T-helper 1 cell treated with Interleukin-12 subunit alpha and Interleukin-12 subunit beta and Interleukin-4 antibody, amounts not matched to agents 30 μg/mL and 1 μg/mL, for 36 hours (primary cell): ENCODE measurements around the gene GNAT1.

Experiments used
- H3K27ac Mint-ChIP-seq: one replicate; pipeline ENCODE4 v1.8.0; 2021; ENCODE audit warnings: mild to moderate bottlenecking, mixed read lengths
- H3K27me3 Mint-ChIP-seq: one replicate; pipeline ENCODE4 v1.8.0; 2021; ENCODE audit warnings: low read depth, mixed read lengths
- H3K36me3 Mint-ChIP-seq: one replicate; pipeline ENCODE4 v1.8.0; 2021; ENCODE audit warnings: low read depth, mixed read lengths
- H3K4me1 Mint-ChIP-seq: one replicate; pipeline ENCODE4 v1.8.0; 2021; ENCODE audit warnings: low read depth, mixed read lengths
- H3K4me3 Mint-ChIP-seq: one replicate; pipeline ENCODE4 v1.8.0; 2021; ENCODE audit warnings: mild to moderate bottlenecking, moderate library complexity, mixed read lengths
- H3K9me3 Mint-ChIP-seq: one replicate; pipeline ENCODE4 v1.8.0; 2021; ENCODE audit warnings: mixed read lengths

The GNAT1 gene

DNA sequence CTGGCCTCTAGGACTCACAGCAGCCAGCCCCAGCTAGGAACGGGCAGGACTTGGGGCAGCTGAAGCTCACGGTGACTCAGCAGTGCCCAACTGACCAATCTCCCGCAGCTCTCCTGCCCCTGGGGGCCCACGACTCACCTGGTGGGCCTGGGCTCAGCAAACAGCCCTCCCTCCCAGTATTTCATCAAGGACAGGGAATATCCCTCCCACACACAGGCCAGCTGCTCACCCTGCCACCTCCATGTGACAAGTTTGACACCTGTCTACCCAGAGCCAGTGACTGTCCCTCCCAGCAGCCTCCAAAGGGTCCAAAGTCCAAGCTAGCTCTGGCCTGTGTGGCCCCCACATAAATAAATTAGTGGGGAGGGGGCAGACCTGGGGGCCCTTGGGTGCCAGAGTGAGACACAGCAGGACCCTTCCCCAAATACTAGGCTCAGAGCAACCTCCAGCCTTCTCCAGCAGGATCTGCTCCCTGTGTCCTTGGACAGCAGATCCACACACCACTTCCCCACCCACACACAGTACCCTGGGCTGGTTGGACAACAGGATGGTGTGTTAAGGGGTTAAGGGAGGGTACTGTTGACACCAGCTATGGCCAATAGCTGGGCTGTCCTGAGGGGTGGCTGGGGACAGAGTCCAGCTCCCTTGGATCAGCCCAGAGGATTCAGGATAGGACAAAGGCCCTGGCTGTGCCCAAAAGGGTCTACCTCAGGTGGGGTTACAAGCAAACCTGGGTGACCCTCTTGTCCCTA lies 4.3 kb downstream of the GNAT1 start:
- no peaks in the 10 kb centered on the region for H3K36me3 Mint-ChIP-seq
- no peak overlapping the region for H3K4me3 Mint-ChIP-seq
- peaks cover 4% of the 10 kb centered on the region for H3K4me1 Mint-ChIP-seq
- no peak overlapping the region for H3K27ac Mint-ChIP-seq
- H3K9me3 Mint-ChIP-seq: no peaks in the 10 kb centered on the region
- H3K27me3 Mint-ChIP-seq: peaks cover 25% of the 10 kb centered on the region

DNA sequence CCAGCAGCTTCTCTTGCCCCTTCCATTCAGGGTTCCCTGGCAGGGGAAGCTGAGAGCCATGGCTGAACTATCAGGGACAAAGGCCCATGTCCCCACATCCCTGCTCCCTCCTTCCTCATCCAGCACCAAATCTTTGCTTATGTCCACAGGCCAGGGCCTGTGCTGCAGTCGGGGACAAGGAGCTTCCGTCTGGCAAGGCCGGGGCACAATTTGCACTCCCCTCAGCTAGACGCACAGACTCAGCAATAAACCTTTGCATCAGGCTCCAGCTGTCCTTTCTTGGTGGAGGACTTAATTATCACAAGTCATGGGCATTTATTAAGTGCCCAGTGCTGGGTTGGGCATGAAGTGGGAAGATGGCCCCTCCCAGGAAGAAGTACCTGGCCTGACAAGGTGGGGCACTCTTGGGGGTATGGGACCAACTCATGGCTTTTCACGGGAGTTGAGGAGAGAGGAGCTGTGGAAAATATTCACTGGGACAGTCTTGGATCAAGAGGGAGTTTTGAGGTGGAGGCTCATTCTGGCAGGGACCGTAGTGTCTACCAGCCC lies 4.9 kb downstream of the GNAT1 start:
- Mint-ChIP-seq H3K4me1 (peaks cover 4% of the 10 kb centered on the region), H3K9me3 (no peaks in the 10 kb centered on the region), H3K27me3 (peaks cover 25% of the 10 kb centered on the region), H3K4me3 (no peak overlapping the region), H3K27ac (no peak overlapping the region), H3K36me3 (no peaks in the 10 kb centered on the region)

DNA sequence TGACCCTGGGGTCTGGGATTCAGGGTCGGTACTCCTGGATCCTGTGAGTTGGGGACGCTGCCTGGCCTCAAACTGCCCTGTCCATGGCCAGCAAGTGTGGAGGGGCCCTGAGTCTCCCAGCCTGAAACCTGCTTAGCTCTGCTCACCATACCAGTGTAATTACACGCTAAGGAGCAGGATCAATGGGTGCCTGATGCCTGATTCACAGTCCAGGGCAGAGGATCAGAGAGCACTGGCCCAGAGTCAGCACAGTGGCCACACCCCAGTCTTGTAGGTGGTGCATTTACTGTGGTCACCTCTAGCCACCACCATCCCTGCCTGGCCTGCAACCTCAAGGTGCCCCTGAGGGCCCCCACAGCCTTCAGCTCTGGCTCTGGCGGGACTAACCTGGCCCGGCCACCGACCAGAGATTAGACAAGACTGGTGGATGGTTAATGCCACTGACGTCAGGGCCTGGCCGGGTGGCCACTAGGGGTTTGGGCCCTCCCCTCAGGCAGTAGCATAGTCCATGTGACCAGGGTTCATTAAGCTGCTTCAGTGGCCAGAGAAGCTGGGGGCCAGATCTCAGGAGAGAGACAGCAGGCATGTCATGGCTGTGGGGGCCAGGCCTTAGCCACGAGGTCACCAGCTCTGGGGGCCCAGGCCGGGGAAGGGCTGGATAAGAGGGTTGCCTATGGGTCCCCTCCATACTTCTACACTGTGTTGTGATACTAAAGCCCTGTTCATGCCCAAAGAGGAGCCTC lies 10.3 kb downstream of the GNAT1 start:
- Mint-ChIP-seq H3K27me3 (peaks cover 40% of the 10 kb centered on the region), H3K4me3 (no peak overlapping the region), H3K9me3 (no peaks in the 10 kb centered on the region), H3K4me1 (no peaks in the 10 kb centered on the region), H3K27ac (no peak overlapping the region), H3K36me3 (no peaks in the 10 kb centered on the region)

DNA sequence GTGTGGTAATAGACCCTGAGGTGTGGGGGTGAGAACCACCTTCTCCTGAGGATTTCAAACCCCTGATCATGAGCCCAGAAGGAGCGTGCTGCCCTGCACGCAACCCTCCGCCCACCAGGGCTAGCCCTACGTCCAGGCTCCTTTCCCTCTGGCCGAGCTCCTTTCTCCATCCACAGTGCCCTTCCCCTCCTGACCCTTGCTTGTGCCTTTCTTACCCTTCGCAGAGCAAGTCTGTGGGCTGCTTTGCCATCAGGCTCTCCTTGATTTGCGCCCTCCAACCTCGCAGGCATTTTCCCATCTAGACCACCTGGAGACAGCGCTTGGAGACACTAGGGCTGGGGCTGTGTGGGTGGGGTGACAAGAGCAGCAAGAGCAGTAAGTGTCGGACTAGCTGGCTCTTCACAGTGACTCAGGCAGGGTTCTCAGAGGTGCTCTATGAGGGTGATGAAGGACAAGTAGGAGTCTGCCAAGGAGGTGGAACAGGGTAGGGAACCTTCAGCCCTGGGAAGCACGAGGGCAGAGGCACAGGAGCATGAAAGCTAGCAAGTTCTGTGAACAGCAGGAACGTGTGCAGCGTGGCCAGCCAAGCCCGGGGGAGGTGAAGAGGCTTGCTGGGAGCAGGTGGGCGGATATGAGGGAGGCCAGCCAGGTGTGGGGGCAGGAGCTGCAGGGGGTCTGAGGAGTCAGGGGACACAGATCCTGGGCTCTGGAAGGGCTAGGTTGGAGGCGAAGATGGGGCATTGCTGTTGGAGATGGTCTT lies 11.1 kb downstream of the GNAT1 start:
- H3K4me3 Mint-ChIP-seq: no peak overlapping the region
- no peak overlapping the region for H3K27ac Mint-ChIP-seq
- H3K36me3 Mint-ChIP-seq: no peaks in the 10 kb centered on the region
- H3K4me1 Mint-ChIP-seq: no peaks in the 10 kb centered on the region
- no peaks in the 10 kb centered on the region for H3K9me3 Mint-ChIP-seq
- peaks cover 43% of the 10 kb centered on the region for H3K27me3 Mint-ChIP-seq

DNA sequence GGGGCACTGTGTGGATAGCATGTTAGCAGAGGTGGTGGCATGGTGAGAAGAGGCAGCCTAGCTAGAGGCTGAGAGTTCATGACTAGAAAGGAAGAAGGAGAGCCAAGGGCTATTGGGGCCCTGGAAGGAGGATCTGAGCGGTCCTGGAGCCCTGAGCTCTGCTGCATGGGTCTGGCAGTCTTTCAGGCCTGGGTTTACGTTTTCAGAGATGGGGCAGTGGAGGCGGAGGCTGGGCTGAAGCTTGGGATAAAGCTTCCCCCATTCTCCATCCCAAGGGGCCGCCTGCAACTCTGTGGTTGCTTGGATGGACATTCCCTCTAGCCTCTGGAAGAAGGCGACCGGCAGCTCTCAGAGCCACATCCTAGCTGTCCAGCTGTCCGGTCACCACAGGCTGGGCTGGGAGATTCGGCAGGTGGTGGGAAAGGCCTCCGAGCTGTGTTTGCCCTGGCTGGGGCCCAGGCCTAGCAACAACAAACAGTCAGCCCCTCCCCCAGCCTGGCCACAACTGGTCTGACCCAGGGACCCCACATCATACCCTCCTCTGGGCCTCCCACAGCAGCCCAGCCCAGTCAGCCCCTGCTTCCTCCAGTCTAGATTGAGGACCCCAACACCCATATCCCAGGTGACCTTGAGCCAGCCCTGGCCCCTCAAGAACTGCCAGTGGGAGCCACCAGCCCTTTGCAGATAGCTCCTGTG lies 11.9 kb downstream of the GNAT1 start:
- H3K27ac Mint-ChIP-seq: no peak overlapping the region
- H3K9me3 Mint-ChIP-seq: no peaks in the 10 kb centered on the region
- H3K36me3 Mint-ChIP-seq: no peaks in the 10 kb centered on the region
- H3K27me3 Mint-ChIP-seq: peaks cover 44% of the 10 kb centered on the region
- H3K4me3 Mint-ChIP-seq: no peak overlapping the region
- H3K4me1 Mint-ChIP-seq: no peaks in the 10 kb centered on the region

DNA sequence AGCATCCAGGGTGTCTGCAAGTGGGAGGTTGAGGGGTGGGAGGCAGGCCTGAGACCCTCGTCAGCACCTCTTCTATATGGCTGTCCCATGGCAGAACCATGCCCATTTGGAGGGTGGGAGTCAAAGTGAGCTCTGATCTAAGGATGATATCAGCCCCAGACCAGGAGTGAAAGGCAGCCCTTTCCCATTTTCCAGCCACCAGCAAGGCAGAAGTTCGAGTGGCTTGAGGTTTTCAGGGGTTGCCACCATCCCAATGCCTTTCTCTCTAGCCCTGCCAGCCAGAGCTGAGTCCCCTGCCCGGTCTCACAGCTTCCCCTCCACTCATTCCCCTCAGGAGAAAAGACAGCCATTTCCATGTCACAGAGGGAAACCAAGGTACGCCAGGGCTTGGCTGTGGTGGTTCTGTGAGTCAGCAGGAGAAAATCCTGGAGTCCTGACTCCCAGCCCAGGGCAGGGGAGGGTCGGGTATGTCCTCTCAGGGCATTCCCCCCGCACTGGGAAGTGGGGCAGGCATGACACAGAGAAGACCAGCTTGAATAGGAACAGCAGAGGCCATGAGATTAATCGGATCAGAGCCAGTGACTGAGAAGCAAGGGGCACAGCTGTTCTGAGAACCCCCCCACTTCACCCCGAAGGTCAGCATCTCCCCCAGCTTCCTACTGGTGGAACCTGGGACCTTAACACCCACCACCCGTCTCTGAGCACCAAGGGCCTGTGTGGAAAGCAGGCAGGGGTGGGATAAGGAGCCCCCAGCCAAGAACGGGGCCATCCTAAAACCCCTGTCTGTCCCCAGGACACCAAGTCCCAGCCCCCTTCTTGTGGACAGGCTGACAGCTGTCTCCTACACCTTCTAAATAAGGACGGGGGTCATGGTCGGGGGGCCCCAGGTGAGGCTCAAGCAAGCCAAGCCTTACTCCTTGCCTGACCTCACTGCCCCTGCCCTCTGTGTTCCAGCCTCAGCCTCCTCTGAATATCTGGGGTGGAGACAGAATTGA lies 12.7 kb downstream of the GNAT1 start:
- Mint-ChIP-seq H3K4me1 (no peaks in the 10 kb centered on the region), H3K27ac (no peak overlapping the region), H3K27me3 (peaks cover 49% of the 10 kb centered on the region), H3K9me3 (no peaks in the 10 kb centered on the region), H3K4me3 (no peak overlapping the region), H3K36me3 (no peaks in the 10 kb centered on the region)

DNA sequence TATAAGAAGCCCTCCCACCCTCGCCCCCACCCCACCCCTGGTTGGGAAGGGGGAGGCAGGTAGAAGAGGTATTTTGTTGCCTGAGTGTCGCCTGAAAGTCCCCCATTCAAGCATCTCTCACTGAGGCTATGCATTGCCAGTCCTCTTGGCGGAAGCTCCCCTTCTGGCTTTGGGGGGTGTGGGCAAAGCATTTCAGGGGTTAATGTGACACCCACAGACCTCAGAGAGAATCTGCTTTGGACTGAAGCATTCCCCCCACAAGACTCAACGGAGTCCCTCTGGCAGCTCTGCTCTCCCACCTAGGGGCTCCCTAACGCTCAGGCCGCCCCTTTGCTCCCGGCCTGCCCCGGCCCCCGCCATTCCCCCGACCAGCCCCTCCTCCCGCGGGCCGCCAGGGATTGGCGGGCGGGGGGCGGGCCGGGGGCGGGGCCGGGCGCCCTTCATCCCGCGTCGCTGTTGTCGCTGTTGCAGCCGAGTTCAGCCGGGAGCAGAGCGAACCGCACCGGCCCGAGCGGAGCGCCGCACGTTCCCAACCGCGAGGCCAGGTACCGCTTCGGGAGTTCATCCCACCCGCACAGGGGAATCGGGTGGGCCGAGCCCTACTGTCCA lies 13.5 kb downstream of the GNAT1 start, which contains the start of gene SLC38A3:
Gene SLC38A3, plus strand, starts transcription at position 468 of the 609 bp plus-strand sequence. CDS start 8,929 bp downstream, outside the sequence.
- Mint-ChIP-seq H3K9me3 (no peaks in the 10 kb centered on the region), H3K27ac (no peak within 1 kb of the TSS), H3K27me3 (peaks cover 46% of the 10 kb centered on the region), H3K4me1 (no peaks in the 10 kb centered on the region), H3K36me3 (no peaks in the 10 kb centered on the region), H3K4me3 (no peak within 1 kb of the TSS)

DNA sequence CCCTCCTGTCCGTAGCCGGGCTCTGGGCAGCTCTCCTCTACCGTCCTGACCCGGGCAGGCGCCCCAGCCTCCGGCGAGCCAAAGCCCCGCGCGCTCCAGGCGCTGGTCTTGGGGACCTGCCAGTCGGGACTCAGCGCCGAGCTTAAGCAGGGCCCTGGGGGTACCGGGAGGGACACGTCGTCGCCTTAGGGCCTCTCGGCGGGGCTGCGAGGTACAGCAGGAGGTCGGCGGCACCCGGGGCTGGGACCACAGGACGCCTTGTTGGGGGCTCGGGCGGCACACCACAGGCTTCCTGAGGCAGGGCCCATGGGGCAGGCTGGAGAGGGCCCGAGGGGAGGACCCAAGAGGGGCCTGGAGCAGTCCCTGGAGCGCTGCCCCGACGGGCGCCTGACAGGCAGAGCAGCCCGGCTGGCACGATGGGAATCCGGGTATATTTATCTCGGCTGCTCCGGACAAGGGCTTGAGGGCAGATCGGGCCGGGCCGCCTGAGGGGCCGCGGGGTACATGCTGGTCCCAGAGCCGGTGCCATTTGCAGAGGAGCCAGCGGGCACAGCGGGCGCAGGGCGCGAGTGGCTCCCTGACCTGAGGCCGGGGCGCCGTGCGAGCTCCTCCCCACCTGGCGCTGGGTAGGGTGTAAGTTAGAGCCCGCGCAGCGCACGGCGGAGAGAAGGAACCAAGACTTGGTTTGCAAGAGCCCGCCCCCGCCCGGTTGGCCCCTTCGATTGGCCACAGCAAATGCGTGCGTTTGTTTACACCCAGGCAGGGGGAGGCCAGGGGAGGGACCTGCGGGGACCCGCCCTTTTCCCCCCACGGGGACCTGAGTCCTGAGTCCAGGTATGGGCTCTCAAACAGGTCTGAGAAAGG lies 14.2 kb downstream of the GNAT1 start:
- Mint-ChIP-seq H3K4me1 (no peaks in the 10 kb centered on the region), H3K9me3 (no peaks in the 10 kb centered on the region), H3K27me3 (peaks cover 46% of the 10 kb centered on the region), H3K36me3 (no peaks in the 10 kb centered on the region), H3K27ac (no peak overlapping the region), H3K4me3 (no peak overlapping the region)

DNA sequence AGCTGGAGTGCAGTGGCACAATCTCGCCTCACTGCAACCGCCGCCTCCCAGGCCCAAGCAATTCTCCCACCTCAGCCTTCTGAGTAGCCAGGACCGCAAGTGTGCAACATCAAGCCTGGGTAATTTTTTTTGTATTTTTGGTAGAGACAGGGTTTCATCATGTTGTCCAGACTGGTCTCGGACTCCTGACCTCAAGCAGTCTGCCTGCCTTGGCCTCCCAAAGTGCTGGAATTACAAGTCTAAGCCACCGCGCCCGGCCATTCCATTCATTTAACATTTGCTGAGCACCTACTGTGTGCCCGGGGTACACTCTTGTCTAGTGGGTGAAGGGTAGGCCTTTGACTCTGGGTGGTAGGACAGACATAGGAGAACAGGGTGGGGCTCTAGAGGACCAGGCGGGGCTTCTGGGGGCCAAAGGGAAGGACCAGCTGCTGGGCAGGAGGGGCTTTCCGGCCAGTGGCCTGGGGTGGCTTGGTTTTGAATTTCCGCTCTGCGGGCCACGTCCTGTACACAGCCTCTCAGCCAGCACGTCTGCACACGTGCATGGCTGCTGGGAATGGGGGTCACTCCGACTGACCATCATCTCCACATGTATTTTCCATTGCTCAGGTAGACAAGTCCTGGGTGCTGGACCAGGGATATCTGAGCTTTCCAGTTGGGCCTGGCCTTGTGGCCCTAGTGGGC lies 16.1 kb downstream of the GNAT1 start:
- H3K36me3 Mint-ChIP-seq: no peaks in the 10 kb centered on the region
- H3K27ac Mint-ChIP-seq: no peak overlapping the region
- H3K9me3 Mint-ChIP-seq: no peaks in the 10 kb centered on the region
- peaks cover 42% of the 10 kb centered on the region for H3K27me3 Mint-ChIP-seq
- no peak overlapping the region for H3K4me3 Mint-ChIP-seq
- H3K4me1 Mint-ChIP-seq: no peaks in the 10 kb centered on the region

DNA sequence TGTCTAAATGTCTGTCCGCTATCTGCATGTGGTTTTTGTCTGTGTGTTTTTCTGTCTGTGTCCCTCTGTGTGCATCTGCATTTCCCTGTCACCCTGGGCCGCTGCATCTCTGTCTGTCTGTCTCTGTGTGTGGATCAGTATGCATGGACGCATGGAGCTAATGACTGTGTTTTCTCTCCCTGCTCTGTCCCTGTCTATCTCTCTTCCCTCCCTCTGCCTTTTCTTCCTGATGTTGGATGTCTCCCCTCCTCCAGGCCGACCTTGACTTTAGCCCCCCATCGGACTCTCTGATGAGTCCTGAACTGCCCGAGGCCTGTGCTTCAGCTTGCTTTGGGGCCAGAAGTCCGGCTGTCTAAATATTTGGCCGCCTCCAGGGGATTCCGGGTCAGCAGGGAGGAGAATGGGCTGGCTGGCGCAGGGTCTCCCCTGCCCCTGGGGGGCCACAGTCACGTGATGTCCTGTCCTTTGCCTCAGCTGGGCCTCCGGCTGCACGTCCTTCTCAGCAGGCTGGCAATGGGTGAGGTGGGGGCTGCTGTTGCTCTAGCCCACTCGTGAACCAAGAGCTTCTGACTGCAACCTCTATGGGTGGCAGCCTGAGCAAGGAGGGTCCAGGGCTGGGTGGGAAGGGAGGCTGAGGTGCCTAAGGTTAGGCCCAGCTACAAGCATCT lies 17.4 kb downstream of the GNAT1 start:
- H3K9me3 Mint-ChIP-seq: no peaks in the 10 kb centered on the region
- peaks cover 33% of the 10 kb centered on the region for H3K27me3 Mint-ChIP-seq
- no peaks in the 10 kb centered on the region for H3K4me1 Mint-ChIP-seq
- no peak overlapping the region for H3K4me3 Mint-ChIP-seq
- no peaks in the 10 kb centered on the region for H3K36me3 Mint-ChIP-seq
- no peak overlapping the region for H3K27ac Mint-ChIP-seq

DNA sequence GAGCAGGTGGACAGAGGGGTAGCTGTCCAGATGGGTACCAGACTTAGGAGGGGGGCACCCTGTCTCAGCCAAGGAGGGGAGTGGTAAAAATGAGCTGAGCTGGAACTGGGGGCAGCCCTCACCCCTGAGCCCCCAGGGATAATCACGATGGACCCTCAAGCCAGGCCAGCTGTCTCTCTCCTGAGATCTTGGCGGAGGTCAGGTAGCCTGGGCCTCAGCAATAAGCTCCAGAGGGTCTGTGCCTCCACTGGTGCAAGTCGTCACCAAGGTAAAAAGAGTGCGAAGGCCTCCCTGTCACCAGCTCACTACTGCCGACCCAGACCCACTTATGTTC lies 18.7 kb downstream of the GNAT1 start:
- H3K36me3 Mint-ChIP-seq: no peaks in the 10 kb centered on the region
- H3K4me1 Mint-ChIP-seq: no peaks in the 10 kb centered on the region
- H3K4me3 Mint-ChIP-seq: no peak overlapping the region
- H3K27ac Mint-ChIP-seq: no peak overlapping the region
- peaks cover 27% of the 10 kb centered on the region for H3K27me3 Mint-ChIP-seq
- no peaks in the 10 kb centered on the region for H3K9me3 Mint-ChIP-seq
